SK-N-SH (cell line): Measurements from ENCODE around the gene PACSIN1.

Experiments used
- CHD2 ChIP-seq: fragments of 150-350 bp; IDR thresholded peaks from 2 replicates; pipeline ENCODE4 v1.6.1; 2018; ENCODE audit warnings: low read length; ENCODE audit not compliant: partially characterized antibody
- EZH2phosphoT487 ChIP-seq: fragments of 200-600 bp; sonication (generic); IDR thresholded peaks from 2 replicates; pipeline ENCODE4 v1.6.1; 2017; ENCODE audit warnings: low read depth, mixed run types, mild to moderate bottlenecking, antibody characterized with exemption, moderate library complexity, borderline replicate concordance
- FOSL2 ChIP-seq: IDR thresholded peaks from 2 replicates; pipeline ENCODE4 v1.4.0; 2012; ENCODE audit warnings: low read depth, mild to moderate bottlenecking, moderate library complexity, borderline replicate concordance
- GATA2 ChIP-seq: sonication (generic); formaldehyde crosslinking; IDR thresholded peaks from 2 replicates; pipeline ENCODE4 v1.5.0; 2020; ENCODE audit warnings: mild to moderate bottlenecking, missing genetic modification reagents
- MXI1 ChIP-seq: IDR thresholded peaks from 2 replicates; pipeline ENCODE4 v1.6.1; 2012; ENCODE audit warnings: mild to moderate bottlenecking, low read depth, low read length, improper control_type of control experiment
- POLR2AphosphoS5 ChIP-seq: IDR thresholded peaks from 2 replicates; pipeline ENCODE4 v1.6.1; 2012; ENCODE audit warnings: low read depth, low read length
- RAD21 ChIP-seq: IDR thresholded peaks from 2 replicates; pipeline ENCODE4 v1.6.1; 2012; ENCODE audit warnings: mild to moderate bottlenecking, low read length
- SIN3A ChIP-seq: IDR thresholded peaks from 2 replicates; pipeline ENCODE4 v1.6.1; 2012; ENCODE audit warnings: low read depth, mild to moderate bottlenecking, low read length, moderate library complexity, borderline replicate concordance
- TCF12 ChIP-seq: IDR thresholded peaks from 2 replicates; pipeline ENCODE4 v1.4.0; 2012
- TF ChIP-seq, protein P1 (sequence below): fragments of 200-600 bp; sonication (generic); IDR thresholded peaks from 2 replicates; pipeline ENCODE4 v1.6.1; 2017; ENCODE audit warnings: antibody characterized with exemption, mild to moderate bottlenecking, moderate library complexity
- TF ChIP-seq, protein P2 (sequence below): IDR thresholded peaks from 2 replicates; pipeline ENCODE4 v1.4.0; 2012; ENCODE audit warnings: low read depth

DNA sequence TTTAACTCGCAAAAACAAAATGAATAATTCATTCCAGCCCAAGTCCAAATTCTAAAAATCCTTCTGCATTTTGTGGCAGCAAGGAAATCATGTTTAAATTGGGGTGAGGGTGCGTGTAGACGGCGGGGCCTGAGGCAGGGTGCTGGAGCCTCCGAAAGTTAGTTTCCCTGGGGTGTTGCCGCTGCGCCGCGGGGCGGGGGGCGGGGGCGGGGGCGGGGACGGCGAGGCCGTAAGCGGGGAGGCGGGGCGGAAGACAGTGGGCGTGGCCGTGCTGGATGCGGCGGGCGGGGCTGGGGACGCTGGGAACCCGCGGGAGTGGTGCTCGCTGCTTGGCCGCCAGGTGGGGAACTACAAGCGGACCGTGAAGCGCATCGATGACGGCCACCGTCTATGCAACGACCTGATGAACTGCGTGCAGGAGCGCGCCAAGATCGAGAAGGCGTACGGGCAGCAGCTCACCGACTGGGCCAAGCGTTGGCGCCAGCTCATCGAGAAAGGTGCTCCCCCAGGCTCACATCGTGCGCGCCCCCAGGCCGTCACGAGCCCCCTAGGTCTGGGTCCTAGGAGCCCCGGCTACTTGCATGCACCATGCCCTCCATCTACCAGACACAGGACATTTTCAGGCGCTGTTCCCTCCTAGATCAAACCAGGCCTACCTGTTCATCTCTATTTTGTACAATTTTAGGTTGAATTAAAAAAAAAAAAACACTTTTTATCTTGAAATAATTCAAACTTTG is 61.3 kb downstream of the PACSIN1 start:
- TF ChIP-seq, protein P1, sequence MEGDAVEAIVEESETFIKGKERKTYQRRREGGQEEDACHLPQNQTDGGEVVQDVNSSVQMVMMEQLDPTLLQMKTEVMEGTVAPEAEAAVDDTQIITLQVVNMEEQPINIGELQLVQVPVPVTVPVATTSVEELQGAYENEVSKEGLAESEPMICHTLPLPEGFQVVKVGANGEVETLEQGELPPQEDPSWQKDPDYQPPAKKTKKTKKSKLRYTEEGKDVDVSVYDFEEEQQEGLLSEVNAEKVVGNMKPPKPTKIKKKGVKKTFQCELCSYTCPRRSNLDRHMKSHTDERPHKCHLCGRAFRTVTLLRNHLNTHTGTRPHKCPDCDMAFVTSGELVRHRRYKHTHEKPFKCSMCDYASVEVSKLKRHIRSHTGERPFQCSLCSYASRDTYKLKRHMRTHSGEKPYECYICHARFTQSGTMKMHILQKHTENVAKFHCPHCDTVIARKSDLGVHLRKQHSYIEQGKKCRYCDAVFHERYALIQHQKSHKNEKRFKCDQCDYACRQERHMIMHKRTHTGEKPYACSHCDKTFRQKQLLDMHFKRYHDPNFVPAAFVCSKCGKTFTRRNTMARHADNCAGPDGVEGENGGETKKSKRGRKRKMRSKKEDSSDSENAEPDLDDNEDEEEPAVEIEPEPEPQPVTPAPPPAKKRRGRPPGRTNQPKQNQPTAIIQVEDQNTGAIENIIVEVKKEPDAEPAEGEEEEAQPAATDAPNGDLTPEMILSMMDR: peak; percentile 60
- TF ChIP-seq MXI1 (0 out of 2 replicates have a peak, but pooled peaks have one; percentile 35), FOSL2 (no peak), GATA2 (CRISPR knock-in tag) (no peak), SIN3A (no peak), POLR2AphosphoS5 (peak; percentile 26; the same call in 1 of the 2 replicates), RAD21 (peak; percentile 68), TCF12 (no peak), CHD2 (no peak), EZH2phosphoT487 (no peak)
- TF ChIP-seq, protein P2, sequence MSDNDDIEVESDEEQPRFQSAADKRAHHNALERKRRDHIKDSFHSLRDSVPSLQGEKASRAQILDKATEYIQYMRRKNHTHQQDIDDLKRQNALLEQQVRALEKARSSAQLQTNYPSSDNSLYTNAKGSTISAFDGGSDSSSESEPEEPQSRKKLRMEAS: peak; percentile 37; the same call in 1 of the 2 replicates
